Measurements from ENCODE around the gene ABHD2.

GRCh38 chr15:89127054-89127702 is 38.9 kb downstream of the ABHD2 start:
- TF ChIP-seq CTCF (IDR thresholded peaks at IDR 0.05) (no peak), ERG (CRISPR knock-in tag; IDR thresholded peaks at IDR 0.05) (no peak), USF2 (CRISPR knock-in tag; IDR thresholded peaks at IDR 0.05) (no peak), ZNF423 (CRISPR knock-in tag; IDR thresholded peaks at IDR 0.05) (no peak), SMAD4 (CRISPR knock-in tag; IDR thresholded peaks at IDR 0.05) (no peak), ATF3 (CRISPR knock-in tag; conservative IDR thresholded peaks at IDR 0.05) (no peak), IRF1 (CRISPR knock-in tag; IDR thresholded peaks at IDR 0.05) (no peak), ZBTB21 (CRISPR knock-in tag; IDR thresholded peaks at IDR 0.05; ENCODE audit: borderline replicate concordance) (no peak), ATF6 (CRISPR knock-in tag; IDR thresholded peaks at IDR 0.05) (no peak), KAT7 (CRISPR knock-in tag; IDR thresholded peaks at IDR 0.05; ENCODE audit: borderline replicate concordance) (no peak), ATF1 (CRISPR knock-in tag; IDR thresholded peaks at IDR 0.05) (no peak), ZNF425 (CRISPR knock-in tag; conservative IDR thresholded peaks at IDR 0.05) (no peak), CREM (CRISPR knock-in tag; IDR thresholded peaks at IDR 0.05) (no peak), ZNF416 (CRISPR knock-in tag; IDR thresholded peaks at IDR 0.05) (no peak)
